ENCODE results near the gene TDRD3. TPM values are rescaled to one million over a fixed set of nuclear protein-coding genes. Genes with fewer than 3 reads are reported as not detected.

The TDRD3 gene
- total and polyA plus RNA-seq, 2 donors (not counting 1 experiment from before 2014, with no cell fraction given): 5.6 to 23.7 TPM

DNA sequence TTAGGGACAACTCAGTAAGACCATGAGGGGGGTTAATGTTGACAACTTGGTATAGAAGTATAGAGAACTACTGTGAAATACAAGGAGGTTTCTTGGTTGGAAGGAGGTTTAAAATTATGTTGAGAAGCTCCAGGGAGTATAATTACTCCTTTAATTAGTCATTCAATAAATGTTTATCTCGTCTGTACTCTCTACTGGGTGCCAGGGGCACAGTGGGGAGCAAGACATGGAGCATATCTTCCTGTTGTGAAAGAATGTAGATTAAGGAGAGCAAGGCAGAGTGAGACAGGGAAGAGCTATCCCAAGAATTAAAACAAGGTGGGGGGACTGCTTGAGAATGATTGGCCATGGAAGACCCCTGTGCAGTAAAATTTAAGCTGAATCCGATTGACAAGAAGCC, 33.7 kb upstream of the TDRD3 start:
- POLR2A ChIA-PET: no interaction called here
- Histone ChIP-seq H3K36me3 (replicated peaks in 1 of 2; ENCODE audit: control extremely low read depth in 1 of 2, control insufficient read depth in 1 of 2, extremely low read depth in 1 of 2, insufficient read depth in 2 of 2, low read length in 1 of 2) (no peaks in the 10 kb centered on the region), H3K4me2 (replicated peaks; ENCODE audit: low read depth, low read length, poor library complexity, severe bottlenecking) (no peak overlapping the region), H4K20me1 (ENCODE audit: control insufficient read depth, insufficient read depth, low read length, poor library complexity, severe bottlenecking) (no peaks in the 10 kb centered on the region), H3K27ac (ENCODE audit: low read length in 2 of 2) (no peak overlapping the region), H3K27me3 (replicated peaks in 1 of 4; ENCODE audit: control extremely low read depth in 1 of 4, control insufficient read depth in 3 of 4, insufficient read depth in 4 of 4, low read length in 3 of 4) (peaks cover 0 to 6% (median 0%) of the 10 kb centered on the region in 4 experiments), H2AFZ (ENCODE audit: insufficient read depth, low read depth, low read length, poor library complexity, severe bottlenecking) (no peak overlapping the region), H3K9ac (ENCODE audit: low read length) (no peak overlapping the region), H3K79me2 (ENCODE audit: control insufficient read depth, insufficient read depth, low read length) (no peaks in the 10 kb centered on the region), H3K4me1 (ENCODE audit: control insufficient read depth in 2 of 2, insufficient read depth in 2 of 2, low read length in 2 of 2) (no peaks in the 10 kb centered on the region), H3K4me3 (ENCODE audit: control extremely low read depth in 1 of 5, extremely low read depth in 1 of 5, insufficient read depth in 1 of 5, low read depth in 2 of 5, low read length in 4 of 5) (no peak overlapping the region), H3K9me3 (ENCODE audit: control extremely low read depth in 1 of 3, control insufficient read depth in 2 of 3, insufficient read depth in 1 of 3, low read length in 2 of 3) (no peaks in the 10 kb centered on the region)
- Mint-ChIP-seq H3K27me3 (peaks cover 20% of the 10 kb centered on the region), H3K4me3 (no peak overlapping the region), H3K4me1 (no peaks in the 10 kb centered on the region), H3K9me3 (ENCODE audit: insufficient read depth) (no peaks in the 10 kb centered on the region), H3K27ac (no peak overlapping the region)
- 94% methylated on average over 2 of the region's 2 CpGs for WGBS (ENCODE audit: insufficient coverage)
- ATAC-seq (ENCODE audit: low read depth) (no peak), DNase-seq (no peak)
- CTCF ChIA-PET: no interaction called here
- TF ChIP-seq EZH2 (IDR thresholded peaks at IDR 0.05; ENCODE audit: borderline replicate concordance, insufficient read depth, low read depth, low read length, poor library complexity, severe bottlenecking): no peak
- intact Hi-C loops (cut with micrococcal nuclease): no loop called here

DNA sequence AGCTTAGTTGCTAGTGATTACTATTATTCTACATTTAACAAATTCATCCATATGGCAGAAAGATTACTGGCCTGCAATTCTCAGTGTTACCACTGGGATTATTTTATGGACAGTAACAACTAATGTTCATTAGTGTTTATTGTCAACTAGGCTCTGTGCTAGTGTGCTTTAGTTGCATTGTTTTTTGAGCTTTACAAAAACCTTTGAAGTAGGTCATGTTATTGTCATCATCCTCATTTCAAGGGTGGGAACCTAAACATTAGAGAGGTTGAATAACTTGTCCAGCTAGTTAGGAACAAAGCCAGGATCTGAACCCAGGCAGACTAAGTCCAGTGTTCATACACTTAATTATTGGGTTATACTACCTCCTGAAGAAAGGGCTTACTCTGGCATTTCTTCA, 27.8 kb upstream of the TDRD3 start:
- Histone ChIP-seq H3K36me3 (replicated peaks in 1 of 2; ENCODE audit: control extremely low read depth in 1 of 2, control insufficient read depth in 1 of 2, extremely low read depth in 1 of 2, insufficient read depth in 2 of 2, low read length in 1 of 2) (no peaks in the 10 kb centered on the region), H3K4me3 (ENCODE audit: control extremely low read depth in 1 of 5, extremely low read depth in 1 of 5, insufficient read depth in 1 of 5, low read depth in 2 of 5, low read length in 4 of 5) (no peak overlapping the region), H3K4me2 (replicated peaks; ENCODE audit: low read depth, low read length, poor library complexity, severe bottlenecking) (no peak overlapping the region), H3K27me3 (replicated peaks in 1 of 4; ENCODE audit: control extremely low read depth in 1 of 4, control insufficient read depth in 3 of 4, insufficient read depth in 4 of 4, low read length in 3 of 4) (peaks cover 0 to 4% (median 2%) of the 10 kb centered on the region in 4 experiments), H3K9me3 (ENCODE audit: control extremely low read depth in 1 of 3, control insufficient read depth in 2 of 3, insufficient read depth in 1 of 3, low read length in 2 of 3) (no peaks in the 10 kb centered on the region), H3K79me2 (ENCODE audit: control insufficient read depth, insufficient read depth, low read length) (no peaks in the 10 kb centered on the region), H3K4me1 (ENCODE audit: control insufficient read depth in 2 of 2, insufficient read depth in 2 of 2, low read length in 2 of 2) (no peaks in the 10 kb centered on the region), H3K27ac (ENCODE audit: low read length in 2 of 2) (no peak overlapping the region), H4K20me1 (ENCODE audit: control insufficient read depth, insufficient read depth, low read length, poor library complexity, severe bottlenecking) (no peaks in the 10 kb centered on the region), H2AFZ (ENCODE audit: insufficient read depth, low read depth, low read length, poor library complexity, severe bottlenecking) (no peak overlapping the region), H3K9ac (ENCODE audit: low read length) (no peak overlapping the region)
- Mint-ChIP-seq H3K4me3 (no peak overlapping the region), H3K4me1 (peaks cover 1% of the 10 kb centered on the region), H3K9me3 (ENCODE audit: insufficient read depth) (no peaks in the 10 kb centered on the region), H3K27me3 (peaks cover 21% of the 10 kb centered on the region), H3K27ac (no peak overlapping the region)
- ChIA-PET POLR2A (no interaction called here), CTCF (interaction anchor here (0.7 to 1.8 kb wide), 2 partner anchors 7 to 12 kb away, joined by 5 read pairs; no protein-coding TSS in a partner anchor)
- ATAC-seq (ENCODE audit: low read depth) (no peak), DNase-seq (peak; percentile 6)
- intact Hi-C loops (cut with micrococcal nuclease): no loop called here
- TF ChIP-seq, protein P1, sequence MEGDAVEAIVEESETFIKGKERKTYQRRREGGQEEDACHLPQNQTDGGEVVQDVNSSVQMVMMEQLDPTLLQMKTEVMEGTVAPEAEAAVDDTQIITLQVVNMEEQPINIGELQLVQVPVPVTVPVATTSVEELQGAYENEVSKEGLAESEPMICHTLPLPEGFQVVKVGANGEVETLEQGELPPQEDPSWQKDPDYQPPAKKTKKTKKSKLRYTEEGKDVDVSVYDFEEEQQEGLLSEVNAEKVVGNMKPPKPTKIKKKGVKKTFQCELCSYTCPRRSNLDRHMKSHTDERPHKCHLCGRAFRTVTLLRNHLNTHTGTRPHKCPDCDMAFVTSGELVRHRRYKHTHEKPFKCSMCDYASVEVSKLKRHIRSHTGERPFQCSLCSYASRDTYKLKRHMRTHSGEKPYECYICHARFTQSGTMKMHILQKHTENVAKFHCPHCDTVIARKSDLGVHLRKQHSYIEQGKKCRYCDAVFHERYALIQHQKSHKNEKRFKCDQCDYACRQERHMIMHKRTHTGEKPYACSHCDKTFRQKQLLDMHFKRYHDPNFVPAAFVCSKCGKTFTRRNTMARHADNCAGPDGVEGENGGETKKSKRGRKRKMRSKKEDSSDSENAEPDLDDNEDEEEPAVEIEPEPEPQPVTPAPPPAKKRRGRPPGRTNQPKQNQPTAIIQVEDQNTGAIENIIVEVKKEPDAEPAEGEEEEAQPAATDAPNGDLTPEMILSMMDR (IDR thresholded peaks at IDR 0.05): peak; percentile 57
- TF ChIP-seq EZH2 (IDR thresholded peaks at IDR 0.05; ENCODE audit: borderline replicate concordance, insufficient read depth, low read depth, low read length, poor library complexity, severe bottlenecking): no peak

All from B cell (primary cell).